IMR-90 (cell line): ENCODE measurements around the gene SLC35E2B.
"Not testable (repeated sequence)": the region's sequence is repeated elsewhere in the genome, so short reads cannot be mapped to it uniquely, and the experiment has no call there.

ENCODE experiments used
- BHLHE40 ChIP-seq: fragments of 150-350 bp; IDR thresholded peaks from 2 replicates; pipeline ENCODE4 v1.6.1; 2016; ENCODE audit warnings: mild to moderate bottlenecking, low read depth, low read length
- CEBPB ChIP-seq: IDR thresholded peaks from 2 replicates; pipeline ENCODE4 v1.6.1; 2012; ENCODE audit warnings: low read depth, low read length, improper control_type of control experiment
- CTCF ChIP-seq: conservative IDR thresholded peaks from 2 replicates; pipeline ENCODE4 v1.5.1; 2012; ENCODE audit warnings: mild to moderate bottlenecking, low read depth, low read length, improper control_type of control experiment
- FOS ChIP-seq: fragments of 150-350 bp; IDR thresholded peaks from 2 replicates; pipeline ENCODE4 v1.6.1; 2016; ENCODE audit warnings: low read depth, low read length
- MAFK ChIP-seq: IDR thresholded peaks from 2 replicates; pipeline ENCODE4 v1.6.1; 2012; ENCODE audit warnings: low read depth, low read length, improper control_type of control experiment
- MXI1 ChIP-seq: IDR thresholded peaks from 2 replicates; pipeline ENCODE4 v1.6.1; 2012; ENCODE audit warnings: low read depth, mild to moderate bottlenecking, low read length, moderate library complexity, borderline replicate concordance
- POLR2A ChIP-seq: IDR thresholded peaks from 2 replicates; pipeline ENCODE4 v1.6.1; 2012; ENCODE audit warnings: mild to moderate bottlenecking, low read depth, low read length
- SMC3 ChIP-seq: fragments of 150-350 bp; IDR thresholded peaks from 2 replicates; pipeline ENCODE4 v1.6.1; 2016; ENCODE audit warnings: low read depth, mild to moderate bottlenecking, antibody characterized with exemption, low read length, moderate library complexity

DNA sequence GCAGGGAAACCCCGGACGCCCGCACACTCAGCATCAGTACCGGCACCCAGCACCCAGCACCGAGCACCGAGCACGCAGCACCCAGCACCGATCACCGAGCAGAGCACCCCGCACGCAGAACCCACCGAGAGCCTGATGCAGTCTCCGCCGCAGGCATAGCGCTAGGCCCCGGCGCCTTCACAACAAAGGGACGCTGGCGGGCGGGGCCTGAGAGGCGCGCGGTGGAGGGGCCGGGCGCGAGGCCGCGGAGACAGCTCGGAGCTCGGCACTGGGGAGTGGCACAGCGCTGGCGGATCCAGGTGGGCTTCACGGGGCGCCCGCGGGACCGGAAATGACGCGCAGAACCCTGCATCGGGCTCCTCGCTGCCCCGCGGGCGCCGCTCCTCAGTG lies 276 bp downstream of the SLC35E2B start:
- TF ChIP-seq CTCF, MXI1, POLR2A, CEBPB, BHLHE40, SMC3, FOS, MAFK: not testable (repeated sequence)
